Measurements from ENCODE around the gene CHAC1. TPM values are rescaled to one million over a fixed set of nuclear protein-coding genes. Genes with fewer than 3 reads are reported as not detected.

Gene CHAC1
- total RNA-seq, 1 experiment from 2014 or later = 48.7 TPM

- Histone ChIP-seq H3K18ac (ENCODE audit: insufficient read length, low read depth, low read length) (no peak overlapping the region), H3K56ac (ENCODE audit: insufficient read length, low read depth, low read length) (no peak overlapping the region), H3K4me1 (ENCODE audit: insufficient read depth, low read length) (no peaks in the 10 kb centered on the region), H3K9ac (ENCODE audit: extremely low read depth, insufficient read length, low read length) (no peak overlapping the region), H2AK5ac (ENCODE audit: insufficient read length, low read length) (no peak overlapping the region), H3K79me1 (ENCODE audit: insufficient read depth, low read depth, low read length, poor library complexity, severe bottlenecking) (peaks cover 2% of the 10 kb centered on the region), H3K23ac (ENCODE audit: insufficient read length, low read depth, low read length) (no peak overlapping the region), H3K27me3 (ENCODE audit: insufficient read depth, low read length) (no peaks in the 10 kb centered on the region), H4K91ac (ENCODE audit: insufficient read length, low read depth, low read length) (no peak overlapping the region), H3K27ac (ENCODE audit: insufficient read length, low read depth, low read length) (no peak overlapping the region), H3K23me2 (ENCODE audit: insufficient read length, low read depth, low read length, poor library complexity, severe bottlenecking) (no peaks in the 10 kb centered on the region), H2BK20ac (ENCODE audit: low read depth, low read length, poor library complexity, severe bottlenecking) (no peak overlapping the region), H2BK120ac (ENCODE audit: low read depth, low read length, poor library complexity, severe bottlenecking) (no peak overlapping the region), H3K4ac (ENCODE audit: low read depth, low read length) (no peak overlapping the region), H2BK12ac (ENCODE audit: insufficient read length, low read depth, low read length) (no peak overlapping the region), H3K14ac (ENCODE audit: insufficient read depth, low read length) (no peak overlapping the region), H2AFZ (ENCODE audit: low read length) (no peak overlapping the region), H4K8ac (replicated peaks; ENCODE audit: insufficient read length, low read depth, low read length) (no peak overlapping the region), H3T11ph (ENCODE audit: low read length) (no peak overlapping the region), H2BK15ac (ENCODE audit: low read depth, low read length) (no peak overlapping the region), H2BK5ac (ENCODE audit: insufficient read length, low read length) (no peak overlapping the region), H3K9me3 (ENCODE audit: control insufficient read depth, low read depth, low read length) (no peaks in the 10 kb centered on the region), H4K5ac (ENCODE audit: insufficient read length, low read depth, low read length) (no peak overlapping the region), H3K4me2 (ENCODE audit: insufficient read depth, insufficient read length, low read length) (no peak overlapping the region), H3K79me2 (ENCODE audit: insufficient read depth, low read length) (no peaks in the 10 kb centered on the region), H4K20me1 (ENCODE audit: control insufficient read depth, insufficient read depth, insufficient read length) (no peaks in the 10 kb centered on the region)
- no peak for TF ChIP-seq CTCF (conservative IDR thresholded peaks at IDR 0.05)
- no CpG with 5 or more reads among the region's 7 CpGs for WGBS (ENCODE audit: extremely low coverage, insufficient read length, low lambda C conversion rate)
- Mint-ChIP-seq H3K9me3 (no peaks in the 10 kb centered on the region; a peak in 1 of 5 replicates), H3K4me3 (peak overlapping the region in 1 of 2 experiments; percentile 35; a peak in 2 of 5 replicates), H3K4me1 (peaks cover 6 to 12% of the 10 kb centered on the region in 2 experiments), H3K27ac (no peak overlapping the region; a peak in 2 of 7 replicates), H3K27me3 (ENCODE audit: low read depth) (peaks cover 4% of the 10 kb centered on the region), H3K36me3 (ENCODE audit: insufficient read depth in 1 of 3, low read depth in 3 of 3) (peaks cover 19 to 50% (median 35%) of the 10 kb centered on the region in 3 experiments)
- DNase-seq = no peak
Observed at GRCh38 chr15:40904552-40905201, 48.6 kb upstream of the CHAC1 start.

Measured in H9 (cell line).